Measurements from ENCODE around the gene WNT1. TPM values are rescaled to one million over a fixed set of nuclear protein-coding genes. Genes with fewer than 3 reads are reported as not detected.

WNT1 gene
- total RNA-seq, 1 donor from 2014 or later: not detected

- H3K36me3 Mint-ChIP-seq (ENCODE audit: insufficient read depth): no peaks in the 10 kb centered on the region
- H3K4me1 Mint-ChIP-seq (ENCODE audit: low read depth): peaks cover 14% of the 10 kb centered on the region
- H3K9me3 Mint-ChIP-seq (ENCODE audit: low read depth): no peaks in the 10 kb centered on the region
- no peak for TF ChIP-seq CTCF (IDR thresholded peaks at IDR 0.05; ENCODE audit: unreplicated experiment)
- no peak for DNase-seq (ENCODE audit: low spot score, unreplicated experiment)
- H3K27me3 Mint-ChIP-seq: peaks cover 73% of the 10 kb centered on the region
- H3K4me3 Mint-ChIP-seq (ENCODE audit: low read depth): no peak overlapping the region
- no peak overlapping the region for H3K27ac Mint-ChIP-seq
These were observed 10.1 kb upstream of the WNT1 start for GRCh38 chr12:48967991-48968390.

- no peak for TF ChIP-seq CTCF (IDR thresholded peaks at IDR 0.05; ENCODE audit: unreplicated experiment)
- peaks cover 78% of the 10 kb centered on the region for H3K27me3 Mint-ChIP-seq
- H3K4me3 Mint-ChIP-seq (ENCODE audit: low read depth): no peak overlapping the region
- H3K36me3 Mint-ChIP-seq (ENCODE audit: insufficient read depth): no peaks in the 10 kb centered on the region
- H3K27ac Mint-ChIP-seq: no peak overlapping the region
- no peaks in the 10 kb centered on the region for H3K9me3 Mint-ChIP-seq (ENCODE audit: low read depth)
- no peak for DNase-seq (ENCODE audit: low spot score, unreplicated experiment)
- peaks cover 14% of the 10 kb centered on the region for H3K4me1 Mint-ChIP-seq (ENCODE audit: low read depth)
These were observed 9.7 kb upstream of the WNT1 start for GRCh38 chr12:48968467-48968866.

GRCh38 chr12:48969160-48969771, 8.9 kb upstream of the WNT1 start:
- DNase-seq (ENCODE audit: low spot score, unreplicated experiment): no peak
- Mint-ChIP-seq H3K9me3 (ENCODE audit: low read depth) (no peaks in the 10 kb centered on the region), H3K4me1 (ENCODE audit: low read depth) (peaks cover 14% of the 10 kb centered on the region), H3K4me3 (ENCODE audit: low read depth) (no peak overlapping the region), H3K36me3 (ENCODE audit: insufficient read depth) (no peaks in the 10 kb centered on the region), H3K27ac (peak overlapping the region; percentile 62), H3K27me3 (peaks cover 86% of the 10 kb centered on the region)
- TF ChIP-seq CTCF (IDR thresholded peaks at IDR 0.05; ENCODE audit: unreplicated experiment): no peak

GRCh38 chr12:48969833-48970701, 8.1 kb upstream of the WNT1 start:
- no peaks in the 10 kb centered on the region for H3K9me3 Mint-ChIP-seq (ENCODE audit: low read depth)
- no peak overlapping the region for H3K4me3 Mint-ChIP-seq (ENCODE audit: low read depth)
- no peak for DNase-seq (ENCODE audit: low spot score, unreplicated experiment)
- H3K27ac Mint-ChIP-seq: no peak overlapping the region
- TF ChIP-seq CTCF (IDR thresholded peaks at IDR 0.05; ENCODE audit: unreplicated experiment): peak; percentile 17
- H3K27me3 Mint-ChIP-seq: peaks cover 88% of the 10 kb centered on the region
- H3K36me3 Mint-ChIP-seq (ENCODE audit: insufficient read depth): no peaks in the 10 kb centered on the region
- peaks cover 14% of the 10 kb centered on the region for H3K4me1 Mint-ChIP-seq (ENCODE audit: low read depth)

GRCh38 chr12:48970702-48971334, 7.3 kb upstream of the WNT1 start:
- H3K27me3 Mint-ChIP-seq: peaks cover 88% of the 10 kb centered on the region
- H3K27ac Mint-ChIP-seq: no peak overlapping the region
- peaks cover 14% of the 10 kb centered on the region for H3K4me1 Mint-ChIP-seq (ENCODE audit: low read depth)
- DNase-seq (ENCODE audit: low spot score, unreplicated experiment): no peak
- peak overlapping the region; percentile 64 for H3K4me3 Mint-ChIP-seq (ENCODE audit: low read depth)
- no peaks in the 10 kb centered on the region for H3K36me3 Mint-ChIP-seq (ENCODE audit: insufficient read depth)
- H3K9me3 Mint-ChIP-seq (ENCODE audit: low read depth): no peaks in the 10 kb centered on the region
- no peak for TF ChIP-seq CTCF (IDR thresholded peaks at IDR 0.05; ENCODE audit: unreplicated experiment)

All from progenitor cell of endocrine pancreas (in vitro differentiated cells).